Epithelial cell of esophagus (primary cell): ENCODE data around the gene MYCN.
"Not testable (repeated sequence)": the region's sequence is repeated elsewhere in the genome, so short reads cannot be mapped to it uniquely, and the experiment has no call there.

ENCODE experiments used
- DNase-seq: peaks from one replicate; pipeline ENCODE4 v3.0.0; 2010; ENCODE audit warnings: low read depth
- H3K4me3 ChIP-seq: 2 replicates; pipeline ENCODE4 v1.5.1; 2011; ENCODE audit warnings: mild to moderate bottlenecking, low read length, control low read depth
- TF ChIP-seq, protein P1 (sequence below): IDR thresholded peaks from 2 replicates; pipeline ENCODE4 v1.5.1; 2011; ENCODE audit warnings: low read depth, mild to moderate bottlenecking, low read length, control low read depth, inconsistent platforms; ENCODE audit not compliant: insufficient read depth; ENCODE audit errors: missing control alignments

MYCN gene

DNA sequence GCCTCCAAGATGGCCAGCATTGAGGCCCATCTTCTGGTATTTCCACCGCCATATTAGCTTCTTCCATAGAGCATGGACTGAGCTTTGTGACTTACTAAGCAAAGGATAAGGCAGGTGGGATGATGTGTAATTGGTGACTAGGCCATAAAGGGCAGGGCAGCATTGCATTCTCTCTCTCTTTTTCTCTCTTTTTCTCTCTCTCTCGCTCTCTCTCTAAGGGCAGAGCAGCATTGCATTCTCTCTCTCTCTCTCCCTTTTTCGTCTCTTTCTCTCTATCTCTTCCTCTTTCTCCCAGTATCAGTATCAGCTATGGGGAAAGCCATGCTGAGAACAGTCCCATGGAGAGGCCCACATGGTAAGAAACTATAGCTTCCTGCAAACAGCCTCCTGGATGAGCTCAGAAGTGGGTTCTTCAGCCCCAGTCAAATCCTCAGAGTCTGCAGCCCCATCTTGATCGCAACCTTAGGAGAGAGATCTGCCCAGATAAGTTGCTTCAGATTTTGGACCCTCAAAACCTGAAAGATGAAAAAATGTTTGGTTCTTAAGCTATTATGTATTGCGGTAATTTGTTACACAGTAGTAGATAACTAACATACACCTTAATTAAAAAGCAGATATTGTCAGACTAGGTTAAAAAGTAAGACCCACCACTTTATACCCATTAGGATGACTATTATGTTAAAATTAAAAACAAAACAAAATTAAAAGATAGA lies 39.1 kb upstream of the MYCN start:
- no peak for DNase-seq
- TF ChIP-seq, protein P1, sequence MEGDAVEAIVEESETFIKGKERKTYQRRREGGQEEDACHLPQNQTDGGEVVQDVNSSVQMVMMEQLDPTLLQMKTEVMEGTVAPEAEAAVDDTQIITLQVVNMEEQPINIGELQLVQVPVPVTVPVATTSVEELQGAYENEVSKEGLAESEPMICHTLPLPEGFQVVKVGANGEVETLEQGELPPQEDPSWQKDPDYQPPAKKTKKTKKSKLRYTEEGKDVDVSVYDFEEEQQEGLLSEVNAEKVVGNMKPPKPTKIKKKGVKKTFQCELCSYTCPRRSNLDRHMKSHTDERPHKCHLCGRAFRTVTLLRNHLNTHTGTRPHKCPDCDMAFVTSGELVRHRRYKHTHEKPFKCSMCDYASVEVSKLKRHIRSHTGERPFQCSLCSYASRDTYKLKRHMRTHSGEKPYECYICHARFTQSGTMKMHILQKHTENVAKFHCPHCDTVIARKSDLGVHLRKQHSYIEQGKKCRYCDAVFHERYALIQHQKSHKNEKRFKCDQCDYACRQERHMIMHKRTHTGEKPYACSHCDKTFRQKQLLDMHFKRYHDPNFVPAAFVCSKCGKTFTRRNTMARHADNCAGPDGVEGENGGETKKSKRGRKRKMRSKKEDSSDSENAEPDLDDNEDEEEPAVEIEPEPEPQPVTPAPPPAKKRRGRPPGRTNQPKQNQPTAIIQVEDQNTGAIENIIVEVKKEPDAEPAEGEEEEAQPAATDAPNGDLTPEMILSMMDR, result no peak
- no peak overlapping the region for H3K4me3 ChIP-seq

DNA sequence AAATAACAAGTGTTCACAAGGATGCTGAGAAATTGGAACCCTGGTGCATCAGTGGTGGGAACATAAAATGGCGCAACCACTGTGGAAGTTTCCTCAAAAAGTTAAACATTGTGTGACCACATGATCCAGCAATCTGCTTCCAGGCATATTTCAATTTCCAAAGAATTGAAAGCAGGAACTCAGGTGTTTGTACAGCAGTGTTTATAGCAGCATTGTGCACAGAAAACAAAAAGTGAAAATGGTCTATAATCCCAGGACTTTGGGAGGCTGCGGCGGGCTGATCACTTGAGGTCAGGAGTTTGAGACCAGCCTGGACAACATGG lies 38.6 kb upstream of the MYCN start:
- no peak overlapping the region for H3K4me3 ChIP-seq
- TF ChIP-seq, protein P1, result no peak
- DNase-seq, result no peak

DNA sequence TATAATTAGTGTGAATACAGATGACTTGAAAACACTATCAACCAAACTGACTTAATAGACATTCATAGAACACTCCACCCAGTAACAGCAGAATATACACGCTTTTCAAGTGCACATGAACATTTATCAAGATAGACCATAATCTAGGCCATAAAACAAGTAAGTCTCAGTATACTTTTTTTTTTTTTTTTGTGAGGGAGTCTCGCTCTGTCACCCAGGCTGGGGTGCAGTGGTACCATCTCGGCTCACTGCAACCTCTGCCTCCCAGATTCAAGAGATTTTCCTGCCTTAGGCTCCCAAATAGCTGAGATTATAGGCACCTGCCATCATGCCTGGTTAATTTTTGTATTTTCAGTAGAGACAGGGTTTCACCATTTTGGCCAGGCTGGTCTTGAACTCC lies 36.4 kb upstream of the MYCN start:
- not testable (repeated sequence) for H3K4me3 ChIP-seq, DNase-seq

DNA sequence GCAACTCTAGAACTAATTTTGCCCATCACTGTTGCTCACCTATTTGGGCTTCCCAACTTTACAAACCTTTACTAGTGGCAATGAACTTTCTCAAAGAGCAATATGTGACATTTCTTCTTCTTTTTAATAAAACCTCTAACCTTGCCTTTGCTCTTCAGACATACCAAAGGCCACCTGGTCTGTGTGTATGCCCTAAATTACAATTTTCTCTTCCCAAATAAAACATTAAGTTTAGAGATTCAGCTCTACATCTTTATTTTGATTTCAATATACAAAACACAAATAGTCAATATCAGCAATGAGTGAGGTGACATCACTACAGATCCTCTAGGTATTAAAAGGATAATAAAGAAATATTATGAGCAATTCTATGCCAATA lies 35.1 kb upstream of the MYCN start:
- H3K4me3 ChIP-seq, result no peak overlapping the region
- TF ChIP-seq, protein P1, result no peak
- DNase-seq, result no peak

DNA sequence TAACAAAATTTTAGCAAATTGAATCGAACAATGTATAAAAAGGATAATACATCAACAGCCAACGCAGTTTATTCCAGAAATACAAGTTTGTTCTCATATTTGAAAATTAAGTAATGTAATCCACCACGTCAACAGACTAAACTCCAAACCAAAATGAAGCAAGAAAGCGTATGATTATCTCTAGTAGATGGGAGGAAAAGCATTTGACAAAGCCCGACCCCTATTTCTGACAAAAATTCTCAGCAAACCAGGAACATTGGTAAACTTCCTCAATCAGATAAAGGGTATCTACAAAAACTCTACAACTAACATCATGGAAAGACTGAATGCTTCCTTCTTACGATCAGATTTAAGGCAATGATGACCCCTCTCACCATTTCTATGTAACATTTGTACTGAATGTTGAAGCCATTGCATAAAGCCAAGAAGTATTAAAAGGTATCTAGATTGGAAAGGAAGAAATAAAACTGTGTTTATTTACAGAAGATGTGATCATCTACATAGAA lies 34.3 kb upstream of the MYCN start:
- H3K4me3 ChIP-seq, result no peak overlapping the region
- no peak for DNase-seq
- TF ChIP-seq, protein P1, result no peak

DNA sequence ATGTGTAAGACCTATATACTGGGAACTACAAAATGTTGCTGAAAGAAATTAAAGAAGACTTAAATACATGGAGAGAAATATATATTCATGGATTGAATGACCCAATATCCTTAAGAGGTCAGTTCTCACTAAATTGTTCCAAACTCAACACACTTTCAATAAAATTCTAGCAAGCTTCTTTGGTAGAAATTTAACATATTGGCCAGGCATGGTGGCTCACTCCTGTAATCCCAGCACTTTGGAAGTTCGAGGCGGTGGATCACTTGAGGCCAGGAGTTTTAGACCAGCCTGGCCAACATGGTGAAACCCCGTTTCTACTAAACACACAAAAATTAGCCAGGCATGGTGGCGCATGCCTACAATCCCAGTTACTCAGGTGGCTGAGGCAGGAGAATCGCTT lies 33.6 kb upstream of the MYCN start:
- H3K4me3 ChIP-seq, result no peak overlapping the region
- TF ChIP-seq, protein P1, result no peak

DNA sequence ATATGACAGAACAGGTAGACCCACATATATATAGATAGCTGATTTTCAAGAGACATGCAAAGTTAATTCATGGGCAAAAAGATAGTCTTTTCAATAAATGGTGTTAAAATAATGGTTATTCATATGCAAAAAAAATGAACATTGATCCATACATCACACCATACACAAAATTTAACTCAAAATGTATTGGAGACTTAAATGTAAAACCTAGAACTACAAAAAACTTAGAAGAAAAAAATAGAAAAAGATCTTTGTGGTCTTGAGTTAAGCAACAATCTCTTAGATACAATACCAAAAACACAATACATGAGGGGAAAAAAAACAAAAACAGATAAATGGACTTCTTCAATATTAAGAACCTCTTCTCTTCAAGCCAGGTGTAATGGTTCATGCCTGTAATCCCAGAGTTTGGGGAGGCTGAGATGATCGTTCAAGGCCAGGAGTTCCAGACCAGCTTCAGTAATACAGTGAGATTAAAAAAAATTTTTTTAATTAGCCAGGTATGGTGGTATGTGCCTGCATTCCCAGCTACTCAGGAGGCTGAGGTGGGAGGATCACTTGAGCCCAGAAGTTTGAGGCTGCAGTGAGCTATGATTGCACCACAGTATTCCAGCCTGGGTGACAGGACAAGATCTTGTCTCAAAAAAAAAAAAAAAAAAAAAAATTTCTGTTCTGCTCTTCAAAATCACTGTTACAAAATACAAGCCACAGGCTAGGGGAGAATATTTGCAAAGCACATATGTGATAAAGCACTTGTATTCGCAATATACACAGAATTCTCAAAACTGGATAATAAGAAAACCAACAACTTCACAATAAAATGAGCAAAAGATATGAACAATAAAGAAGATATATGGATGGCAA lies 32.7 kb upstream of the MYCN start:
- TF ChIP-seq, protein P1, result no peak
- no peak overlapping the region for H3K4me3 ChIP-seq
- no peak for DNase-seq

More for the DNA sequence above, 33.6 kb upstream of the MYCN start:
- DNase-seq, result no peak
